HG03442 (cell line): ENCODE data around the gene STAT2.

Source experiments
- ATAC-seq: cut with Tn5 transposase; IDR thresholded peaks from one replicate; pipeline ENCODE4 v1.9.1; 2021; ENCODE audit warnings: mild to moderate bottlenecking, moderate library complexity; ENCODE audit not compliant: unreplicated experiment

The STAT2 gene

GRCh38 chr12:56297400-56297799, 62.5 kb downstream of the STAT2 start:
- ATAC-seq, result no peak

- ATAC-seq, result no peak
Observed at GRCh38 chr12:56296295-56296694, 63.6 kb downstream of the STAT2 start.

DNA sequence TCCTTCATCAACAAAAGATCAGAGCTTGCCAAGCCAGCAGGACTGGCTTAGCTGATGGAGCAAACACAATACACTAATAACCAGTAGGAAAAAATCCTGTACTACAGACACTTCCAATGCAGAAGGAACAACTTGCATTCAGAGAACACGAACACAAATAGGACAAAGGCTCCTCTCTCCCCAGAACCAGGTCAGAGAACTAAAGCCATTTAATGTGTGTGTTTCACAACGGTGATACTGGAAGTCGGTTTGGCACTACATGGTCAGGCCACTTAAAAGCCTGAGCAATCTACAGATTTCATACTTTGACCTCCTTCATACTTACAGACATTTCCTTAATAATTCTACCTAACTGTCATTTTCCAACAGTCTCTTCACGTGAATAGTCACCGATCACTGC, 66.1 kb downstream of the STAT2 start:
- no peak for ATAC-seq
